ENCODE results near the gene EZR. TPM values are rescaled to one million over a fixed set of nuclear protein-coding genes. Genes with fewer than 3 reads are reported as not detected.

The EZR gene
- polyA plus RNA-seq (2013, experiment 1 of 2) = 95.8 TPM
- 98.4 TPM for polyA plus RNA-seq (2013, experiment 2 of 2)

DNA sequence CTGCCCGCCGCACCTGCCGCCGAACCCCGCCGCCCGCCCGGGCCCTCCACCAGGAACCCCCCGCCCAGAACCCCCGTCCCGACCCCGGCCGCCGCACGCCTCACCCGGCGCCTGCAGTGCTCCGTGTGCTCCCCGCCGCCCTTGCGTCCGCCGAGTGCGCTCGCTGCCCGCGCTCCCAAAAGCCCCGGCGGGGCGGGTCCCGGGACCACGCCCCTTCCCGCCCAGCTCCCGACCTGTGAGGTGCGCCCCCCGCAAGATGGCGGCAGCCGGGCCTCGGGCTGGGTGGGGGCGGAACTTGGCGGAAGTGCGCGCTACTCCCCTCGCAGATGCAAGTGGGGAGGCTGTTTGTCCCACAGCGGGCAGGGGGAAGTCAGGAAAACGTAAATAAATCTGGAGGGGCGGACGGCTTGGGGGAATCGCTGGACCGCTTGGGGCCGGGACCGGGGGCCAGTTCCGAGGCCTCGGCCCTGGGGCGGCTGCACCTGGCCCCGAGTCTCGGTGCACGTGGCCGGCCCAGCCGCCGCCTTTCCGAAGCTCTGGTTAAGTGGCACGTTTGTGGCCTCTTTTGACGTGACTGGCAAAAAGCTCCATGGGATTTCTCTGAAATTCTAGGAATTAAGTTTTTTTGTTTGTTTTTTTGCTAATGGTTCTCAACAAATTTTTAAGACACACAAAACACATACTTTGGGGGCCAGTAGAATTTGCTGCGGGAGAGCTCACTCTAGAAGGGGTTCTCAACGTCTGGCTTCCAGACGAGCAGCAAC lies at the start of gene EZR:
EZR (minus strand) TSS at position 156 of the 764 bp plus-strand sequence. CDS start 1,275 bp downstream, outside the sequence.
- H3K4me3 ChIP-seq (ENCODE audit: extremely low read depth, insufficient read depth, low read length, poor library complexity, severe bottlenecking) = peak within 1 kb of the TSS; percentile 78
- 22 to 23% methylated on average over 27 to 49 of the region's 67 CpGs for WGBS, 2 experiments (ENCODE audit: insufficient coverage in 2 of 2)
- H3K27ac ChIP-seq (ENCODE audit: low read depth, low read length, severe bottlenecking) = peak within 1 kb of the TSS; percentile 49
- H3K36me3 ChIP-seq (ENCODE audit: control insufficient read depth, insufficient read depth, low read length) = peaks cover 20% of the 10 kb centered on the region
- no peaks in the 10 kb centered on the region for H3K9me3 ChIP-seq (ENCODE audit: control insufficient read depth, low read length)
- peaks cover 15% of the 10 kb centered on the region for H3K4me1 ChIP-seq (ENCODE audit: control insufficient read depth, insufficient read depth, low read length, poor library complexity, severe bottlenecking)

DNA sequence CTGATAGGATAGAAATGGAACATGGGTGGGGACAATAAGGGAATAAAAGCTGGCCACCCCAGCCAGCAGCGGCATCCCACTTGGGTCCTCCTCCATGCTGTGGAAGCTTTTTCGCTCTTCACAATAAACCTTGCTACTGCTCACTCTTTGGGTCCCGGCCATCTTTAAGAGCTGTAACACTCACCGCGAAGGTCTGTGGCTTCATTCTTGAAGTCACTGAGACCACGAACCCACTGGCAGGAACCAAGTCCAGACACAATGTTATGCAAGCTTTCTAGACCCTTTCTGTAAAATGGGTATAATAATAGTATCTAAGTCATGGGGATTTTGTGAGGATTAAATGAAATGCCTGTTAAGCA lies 48.9 kb upstream of the EZR start:
- Histone ChIP-seq H3K36me3 (ENCODE audit: control insufficient read depth, insufficient read depth, low read length) (no peaks in the 10 kb centered on the region), H3K4me1 (ENCODE audit: control insufficient read depth, insufficient read depth, low read length, poor library complexity, severe bottlenecking) (peaks cover 20% of the 10 kb centered on the region), H3K27ac (ENCODE audit: low read depth, low read length, severe bottlenecking) (no peak overlapping the region), H3K4me3 (ENCODE audit: extremely low read depth, insufficient read depth, low read length, poor library complexity, severe bottlenecking) (no peak overlapping the region), H3K9me3 (ENCODE audit: control insufficient read depth, low read length) (peaks cover 4% of the 10 kb centered on the region)
- 93 to 100% methylated on average over 5 to 6 of the region's 6 CpGs for WGBS, 2 experiments (ENCODE audit: insufficient coverage in 2 of 2)

DNA sequence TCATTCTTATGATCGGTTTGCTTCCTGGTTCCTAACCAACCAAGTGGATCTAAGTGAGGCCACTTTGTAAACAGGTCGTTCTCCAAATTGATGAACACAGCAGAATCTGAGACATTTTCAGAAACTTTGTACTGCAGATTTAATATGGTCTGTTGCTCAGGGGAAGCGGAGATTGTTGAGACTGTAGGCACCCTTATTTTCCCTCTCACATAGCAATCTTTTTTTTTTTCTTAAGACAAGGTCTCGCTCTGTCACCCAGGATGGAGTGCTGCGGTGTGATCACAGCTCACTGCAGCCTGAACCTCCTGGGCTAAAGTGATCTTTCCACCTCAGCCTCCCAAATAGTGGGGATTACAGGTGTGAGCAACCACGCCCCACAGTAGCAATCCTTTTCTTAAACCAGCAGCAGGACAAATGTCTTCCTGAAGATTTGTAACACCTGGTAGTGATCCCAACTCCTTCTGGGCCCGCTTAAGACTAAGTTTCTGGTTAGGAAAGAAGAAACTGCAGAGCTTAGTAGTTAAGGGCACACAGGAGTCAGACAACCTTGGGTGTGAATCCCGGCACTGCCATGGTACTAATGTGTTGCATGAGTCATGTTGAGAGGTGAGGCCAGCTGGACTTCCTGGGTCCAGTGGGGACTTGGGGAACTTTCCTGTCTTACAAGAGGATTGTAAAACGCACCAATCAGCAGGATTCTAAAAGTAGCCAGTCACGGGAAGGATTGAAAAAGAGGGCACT lies 48.4 kb upstream of the EZR start:
- H3K4me1 ChIP-seq (ENCODE audit: control insufficient read depth, insufficient read depth, low read length, poor library complexity, severe bottlenecking) = peaks cover 20% of the 10 kb centered on the region
- no peak overlapping the region for H3K4me3 ChIP-seq (ENCODE audit: extremely low read depth, insufficient read depth, low read length, poor library complexity, severe bottlenecking)
- no peaks in the 10 kb centered on the region for H3K36me3 ChIP-seq (ENCODE audit: control insufficient read depth, insufficient read depth, low read length)
- no peak overlapping the region for H3K27ac ChIP-seq (ENCODE audit: low read depth, low read length, severe bottlenecking)
- H3K9me3 ChIP-seq (ENCODE audit: control insufficient read depth, low read length) = peaks cover 4% of the 10 kb centered on the region
- 95 to 96% methylated on average over 6 to 9 of the region's 10 CpGs for WGBS, 2 experiments (ENCODE audit: insufficient coverage in 2 of 2)

DNA sequence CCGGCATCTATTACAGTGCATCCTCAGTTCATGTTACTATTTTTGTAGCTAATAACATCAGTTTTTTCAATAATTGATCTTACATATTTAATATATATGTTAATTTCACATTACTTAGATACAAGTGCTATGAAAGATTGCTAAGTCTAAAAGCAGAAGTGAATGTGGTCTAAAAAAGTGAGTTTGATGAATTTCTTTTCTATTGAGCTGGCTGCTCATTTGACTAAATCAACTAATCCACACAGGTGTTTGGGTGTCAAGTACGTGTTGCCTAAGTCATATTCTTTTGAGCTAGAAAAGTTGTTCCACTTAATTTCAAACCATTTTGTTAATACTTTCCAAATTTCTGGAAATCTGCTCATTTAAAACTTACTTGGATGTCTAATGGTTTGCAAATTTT lies 46.6 kb upstream of the EZR start:
- no CpG with 5 or more reads among the region's 2 CpGs for WGBS, 2 experiments (ENCODE audit: insufficient coverage in 2 of 2)
- peaks cover 4% of the 10 kb centered on the region for H3K9me3 ChIP-seq (ENCODE audit: control insufficient read depth, low read length)

DNA sequence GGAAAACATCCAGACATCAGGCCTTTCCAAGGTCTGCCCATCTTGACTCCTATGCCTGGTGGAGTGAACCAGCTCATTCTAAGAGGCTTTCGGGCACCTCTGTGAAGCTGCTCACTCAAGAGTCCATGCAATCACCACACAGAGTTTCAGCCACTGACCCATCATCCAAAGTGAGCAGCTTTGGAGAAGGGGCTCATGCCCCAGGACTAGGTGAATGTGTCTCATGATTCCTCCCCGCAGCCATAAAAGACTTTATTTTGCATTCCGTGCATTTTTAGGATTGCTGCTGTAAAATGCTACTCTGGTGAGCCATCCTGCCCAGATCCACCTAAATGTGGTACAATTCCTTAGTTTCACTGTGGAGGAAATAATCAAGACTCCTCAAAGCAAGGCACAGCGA lies 44.5 kb upstream of the EZR start:
- no peak overlapping the region for H3K4me3 ChIP-seq (ENCODE audit: extremely low read depth, insufficient read depth, low read length, poor library complexity, severe bottlenecking)
- peaks cover 1% of the 10 kb centered on the region for H3K9me3 ChIP-seq (ENCODE audit: control insufficient read depth, low read length)
- no peaks in the 10 kb centered on the region for H3K36me3 ChIP-seq (ENCODE audit: control insufficient read depth, insufficient read depth, low read length)
- H3K27ac ChIP-seq (ENCODE audit: low read depth, low read length, severe bottlenecking) = peak overlapping the region; percentile 83
- WGBS, 2 experiments (ENCODE audit: insufficient coverage in 2 of 2) = 79 to 80% methylated on average over 3 to 4 of the region's 4 CpGs
- peaks cover 15% of the 10 kb centered on the region for H3K4me1 ChIP-seq (ENCODE audit: control insufficient read depth, insufficient read depth, low read length, poor library complexity, severe bottlenecking)

More for the DNA sequence above, 46.6 kb upstream of the EZR start:
- Histone ChIP-seq H3K27ac (ENCODE audit: low read depth, low read length, severe bottlenecking) (no peak overlapping the region), H3K4me1 (ENCODE audit: control insufficient read depth, insufficient read depth, low read length, poor library complexity, severe bottlenecking) (peaks cover 20% of the 10 kb centered on the region), H3K36me3 (ENCODE audit: control insufficient read depth, insufficient read depth, low read length) (no peaks in the 10 kb centered on the region), H3K4me3 (ENCODE audit: extremely low read depth, insufficient read depth, low read length, poor library complexity, severe bottlenecking) (no peak overlapping the region)

DNA sequence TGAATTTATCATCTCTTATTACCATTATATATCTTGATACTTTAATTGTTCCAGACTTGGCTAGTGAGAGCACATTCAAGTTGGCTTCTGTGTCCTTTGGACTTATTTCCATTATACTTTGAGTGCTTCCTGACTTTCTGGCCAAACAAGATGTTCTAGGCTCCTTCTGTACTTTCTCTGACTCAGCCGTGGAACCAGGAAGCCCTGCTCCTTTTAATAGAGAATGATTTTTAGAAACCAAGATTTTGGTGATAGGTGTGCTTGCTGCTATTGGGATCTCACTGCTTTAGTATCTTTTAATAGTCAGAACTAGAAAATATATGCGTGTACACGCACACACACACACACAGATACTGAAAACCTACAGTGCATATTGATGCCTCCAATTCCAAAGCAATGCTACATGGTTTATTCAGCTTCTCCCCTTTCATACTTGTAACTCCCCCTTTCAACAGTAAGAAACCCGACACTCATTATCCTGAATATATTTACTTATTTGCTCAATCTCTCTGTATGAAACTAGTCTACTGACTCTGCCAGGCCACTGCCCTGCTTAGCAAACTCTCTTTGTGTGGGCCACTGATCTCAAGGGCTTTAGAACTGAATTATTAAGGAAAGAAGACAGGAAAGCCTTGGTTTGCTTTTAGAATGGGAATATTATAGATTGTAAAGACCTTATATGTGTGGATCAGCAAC lies 42.7 kb upstream of the EZR start:
- H3K4me1 ChIP-seq (ENCODE audit: control insufficient read depth, insufficient read depth, low read length, poor library complexity, severe bottlenecking) = peaks cover 21% of the 10 kb centered on the region
- 85 to 100% methylated on average over 3 to 4 of the region's 4 CpGs for WGBS, 2 experiments (ENCODE audit: insufficient coverage in 2 of 2)
- no peak overlapping the region for H3K4me3 ChIP-seq (ENCODE audit: extremely low read depth, insufficient read depth, low read length, poor library complexity, severe bottlenecking)
- no peak overlapping the region for H3K27ac ChIP-seq (ENCODE audit: low read depth, low read length, severe bottlenecking)
- H3K36me3 ChIP-seq (ENCODE audit: control insufficient read depth, insufficient read depth, low read length) = no peaks in the 10 kb centered on the region
- H3K9me3 ChIP-seq (ENCODE audit: control insufficient read depth, low read length) = no peaks in the 10 kb centered on the region

DNA sequence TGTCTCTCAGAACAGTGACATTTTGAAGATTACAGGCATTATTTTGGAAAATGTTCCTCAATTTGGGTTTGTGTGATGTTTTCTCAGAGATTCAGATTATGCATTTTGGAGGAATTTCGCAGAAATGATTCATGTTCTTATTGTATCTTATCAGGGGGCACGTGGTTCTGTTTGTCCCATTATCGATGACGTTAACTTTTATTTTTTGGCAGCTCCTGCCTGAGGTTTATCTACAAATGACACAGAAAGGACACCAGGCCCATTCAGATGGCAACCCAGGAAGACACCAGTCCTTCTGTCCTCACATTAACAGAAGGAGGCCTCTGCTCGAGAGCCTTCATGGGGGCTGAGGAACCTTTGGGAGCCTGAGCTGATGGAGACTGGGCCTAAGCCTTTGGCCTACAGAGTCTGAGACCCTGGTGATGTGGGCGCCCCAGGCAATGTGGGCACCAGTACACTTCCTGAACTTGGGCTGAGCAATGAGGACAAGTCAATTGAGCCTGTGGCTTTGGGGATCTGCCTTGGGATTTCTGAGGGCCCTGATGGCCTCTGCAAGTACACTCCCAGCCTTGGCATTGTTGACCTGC lies 41.2 kb upstream of the EZR start:
- WGBS, 2 experiments (ENCODE audit: insufficient coverage in 2 of 2) = 93 to 98% methylated on average over 5 to 6 of the region's 6 CpGs
- peaks cover 21% of the 10 kb centered on the region for H3K4me1 ChIP-seq (ENCODE audit: control insufficient read depth, insufficient read depth, low read length, poor library complexity, severe bottlenecking)
- H3K27ac ChIP-seq (ENCODE audit: low read depth, low read length, severe bottlenecking) = no peak overlapping the region
- H3K36me3 ChIP-seq (ENCODE audit: control insufficient read depth, insufficient read depth, low read length) = no peaks in the 10 kb centered on the region
- no peaks in the 10 kb centered on the region for H3K9me3 ChIP-seq (ENCODE audit: control insufficient read depth, low read length)
- no peak overlapping the region for H3K4me3 ChIP-seq (ENCODE audit: extremely low read depth, insufficient read depth, low read length, poor library complexity, severe bottlenecking)

DNA sequence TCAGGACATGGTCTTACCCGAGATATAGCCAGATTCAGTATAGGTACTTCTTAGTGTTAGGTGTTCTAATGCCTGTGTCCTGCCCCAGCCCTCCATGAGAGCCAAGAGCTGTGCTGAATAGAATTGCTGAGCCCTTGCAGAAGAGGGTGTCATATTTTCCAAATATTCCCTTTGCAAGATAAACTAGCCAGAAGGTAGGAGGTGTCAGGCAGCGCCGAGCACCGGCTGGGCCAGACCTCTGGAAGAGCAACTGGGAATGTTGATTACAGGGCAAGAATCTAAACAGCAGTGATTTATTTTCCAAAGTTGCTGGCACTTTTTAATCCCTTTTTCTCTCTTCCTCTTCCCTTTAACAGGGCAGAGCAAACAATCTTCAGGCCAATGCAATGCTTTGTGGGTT lies 37.1 kb upstream of the EZR start:
- Histone ChIP-seq H3K9me3 (ENCODE audit: control insufficient read depth, low read length) (no peaks in the 10 kb centered on the region), H3K27ac (ENCODE audit: low read depth, low read length, severe bottlenecking) (peak overlapping the region; percentile 85), H3K4me1 (ENCODE audit: control insufficient read depth, insufficient read depth, low read length, poor library complexity, severe bottlenecking) (peaks cover 45% of the 10 kb centered on the region), H3K4me3 (ENCODE audit: extremely low read depth, insufficient read depth, low read length, poor library complexity, severe bottlenecking) (no peak overlapping the region), H3K36me3 (ENCODE audit: control insufficient read depth, insufficient read depth, low read length) (no peaks in the 10 kb centered on the region)
- WGBS, 2 experiments (ENCODE audit: insufficient coverage in 2 of 2) = 90% methylated on average over 2 of the region's 4 CpGs; no CpG with 5 or more reads in 1 of the 2 experiments

DNA sequence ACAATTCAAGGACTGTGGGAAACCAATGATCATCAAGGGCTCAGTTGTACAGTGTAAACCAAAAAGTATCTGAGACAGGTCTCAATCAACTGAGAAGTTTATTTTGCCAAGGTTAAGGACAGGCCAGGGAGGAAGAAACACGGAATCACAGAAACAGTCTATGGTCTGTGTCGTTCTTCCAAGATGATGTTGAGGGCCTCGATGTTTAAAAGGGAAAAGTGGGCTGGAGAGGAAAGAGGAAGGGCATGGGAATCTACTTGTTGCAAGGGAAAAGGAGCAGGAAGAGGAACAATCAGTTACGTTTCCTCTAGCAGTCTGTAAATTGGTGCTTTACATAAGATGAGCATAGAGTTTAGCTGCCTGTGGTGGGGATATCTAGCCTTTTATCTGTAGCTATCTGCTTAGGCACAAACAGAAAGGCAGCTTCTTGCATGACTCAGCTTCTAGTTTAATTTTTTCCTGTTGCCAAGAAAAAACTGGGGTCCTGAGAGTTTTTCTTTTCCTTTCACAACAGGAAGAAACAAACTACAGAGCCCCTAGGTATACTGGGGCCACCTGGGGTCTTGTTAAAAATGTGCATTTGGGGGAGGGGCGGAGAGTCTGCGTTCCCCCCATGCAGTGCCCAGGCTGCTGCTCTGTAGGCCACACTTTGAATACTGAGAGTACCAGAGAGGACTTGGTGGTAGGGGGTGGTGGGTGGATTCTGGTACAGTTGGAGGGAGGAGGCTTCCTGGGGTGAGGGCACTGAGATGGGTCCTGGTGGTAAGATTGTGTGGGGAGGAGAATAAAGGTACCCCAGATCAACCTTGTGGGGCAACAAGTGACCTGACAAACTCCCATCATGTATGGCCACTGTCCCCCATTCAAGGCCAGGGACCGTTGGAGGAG lies 35.3 kb upstream of the EZR start:
- WGBS, 2 experiments (ENCODE audit: insufficient coverage in 2 of 2) = 24 to 33% methylated on average over 6 to 7 of the region's 7 CpGs
- H3K27ac ChIP-seq (ENCODE audit: low read depth, low read length, severe bottlenecking) = peak overlapping the region; percentile 95

DNA sequence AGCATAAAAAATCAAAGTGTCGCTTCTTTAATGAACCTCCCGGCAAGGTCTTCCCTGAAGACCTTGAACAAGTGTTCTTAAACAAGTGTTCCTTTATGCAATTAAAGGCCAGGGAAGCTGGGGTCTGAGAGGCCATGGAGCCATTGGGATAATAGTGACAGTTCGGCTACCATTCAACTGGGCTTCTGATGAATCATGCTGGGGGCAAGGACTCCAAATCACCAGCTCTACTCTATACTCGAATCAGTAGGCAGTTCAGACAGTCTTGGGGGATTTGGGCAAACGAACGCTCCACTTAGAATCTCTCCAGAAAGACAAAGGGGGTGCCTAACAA lies 34.7 kb upstream of the EZR start:
- Histone ChIP-seq H3K9me3 (ENCODE audit: control insufficient read depth, low read length) (no peaks in the 10 kb centered on the region), H3K27ac (ENCODE audit: low read depth, low read length, severe bottlenecking) (peak overlapping the region; percentile 95), H3K4me3 (ENCODE audit: extremely low read depth, insufficient read depth, low read length, poor library complexity, severe bottlenecking) (no peak overlapping the region), H3K36me3 (ENCODE audit: control insufficient read depth, insufficient read depth, low read length) (no peaks in the 10 kb centered on the region), H3K4me1 (ENCODE audit: control insufficient read depth, insufficient read depth, low read length, poor library complexity, severe bottlenecking) (peaks cover 64% of the 10 kb centered on the region)
- WGBS, 2 experiments (ENCODE audit: insufficient coverage in 2 of 2) = 15 to 26% methylated on average over 4 to 6 of the region's 6 CpGs

More for the DNA sequence above, 35.3 kb upstream of the EZR start:
- Histone ChIP-seq H3K4me1 (ENCODE audit: control insufficient read depth, insufficient read depth, low read length, poor library complexity, severe bottlenecking) (peaks cover 61% of the 10 kb centered on the region), H3K4me3 (ENCODE audit: extremely low read depth, insufficient read depth, low read length, poor library complexity, severe bottlenecking) (no peak overlapping the region), H3K9me3 (ENCODE audit: control insufficient read depth, low read length) (no peaks in the 10 kb centered on the region), H3K36me3 (ENCODE audit: control insufficient read depth, insufficient read depth, low read length) (no peaks in the 10 kb centered on the region)
